ENCODE measurements around the gene SERTAD2.

GRCh38 chr2:64659252-64659651 is 5.5 kb upstream of the SERTAD2 start:
- TF ChIP-seq CTCF (IDR thresholded peaks at IDR 0.05) (no peak), POLR2A (IDR thresholded peaks at IDR 0.05) (no peak), POLR2AphosphoS5 (IDR thresholded peaks at IDR 0.05) (no peak)
